K562 (cell line): ENCODE measurements around the gene PMM1. TPM values are rescaled to one million over a fixed set of nuclear protein-coding genes. Genes with fewer than 3 reads are reported as not detected.

Source experiments
- ARID2 ChIP-seq: fragments of 450-650 bp; IDR thresholded peaks from 2 replicates; pipeline ENCODE4 v1.6.1; 2017; ENCODE audit warnings: antibody characterized with exemption, mild to moderate bottlenecking
- BCLAF1 ChIP-seq, 2 experiments: fragments of 450-650 bp in 1 of 2; IDR thresholded peaks; 2 replicates each; pipeline ENCODE4 v1.6.1; 2011 to 2017; ENCODE audit warnings: low read depth in 2 of 2, antibody characterized with exemption in 1 of 2, borderline replicate concordance in 1 of 2, low read length in 1 of 2, mild to moderate bottlenecking in 1 of 2, mixed read lengths in 1 of 2; ENCODE audit not compliant: control insufficient read depth in 1 of 2
- ILF3 ChIP-seq: fragments of 450-650 bp; IDR thresholded peaks from 2 replicates; pipeline ENCODE4 v1.6.1; 2018; ENCODE audit warnings: antibody characterized with exemption, mild to moderate bottlenecking, moderate library complexity, borderline replicate concordance
- KHSRP ChIP-seq: fragments of 450-650 bp; IDR thresholded peaks from 2 replicates; pipeline ENCODE4 v1.6.1; 2017
- NCOA1 ChIP-seq: fragments of 450-650 bp; IDR thresholded peaks from 2 replicates; pipeline ENCODE4 v1.6.1; 2016; ENCODE audit warnings: low read depth
- NFIX ChIP-seq: fragments of 250-450 bp; sonication (Bioruptor Pico); IDR thresholded peaks from 2 replicates; pipeline ENCODE4 v1.4.0; 2020; ENCODE audit warnings: low read depth, mild to moderate bottlenecking, moderate library complexity
- PPARD ChIP-seq: fragments of 250-450 bp; sonication (Bioruptor Pico); IDR thresholded peaks from 2 replicates; pipeline ENCODE4 v1.8.0; 2022; ENCODE audit warnings: inconsistent platforms, mild to moderate bottlenecking, moderate library complexity
- SNAPC5 ChIP-seq: fragments of 250-450 bp; sonication (Bioruptor Pico); IDR thresholded peaks from 2 replicates; pipeline ENCODE4 v1.8.0; 2021; ENCODE audit warnings: moderate library complexity, mild to moderate bottlenecking, inconsistent platforms
- TCF7L2 ChIP-seq: fragments of 150-350 bp; IDR thresholded peaks from 2 replicates; pipeline ENCODE4 v1.6.1; 2016; ENCODE audit warnings: low read depth, mild to moderate bottlenecking, low read length, moderate library complexity
- ZFP30 ChIP-seq: fragments of 250-450 bp; sonication (Bioruptor Pico); IDR thresholded peaks from 2 replicates; pipeline ENCODE4 v1.8.0; 2022; ENCODE audit warnings: moderate library complexity, mild to moderate bottlenecking, inconsistent platforms, borderline replicate concordance
- ZNF408 ChIP-seq: fragments of 250-450 bp; sonication (Bioruptor Pico); IDR thresholded peaks from 2 replicates; pipeline ENCODE4 v1.4.0; 2020; ENCODE audit warnings: low read depth, mild to moderate bottlenecking, moderate library complexity
- polyA plus RNA-seq, 8 experiments: library from polyadenylated mRNA; depleted of rRNA in 4 of 8; stranded (reverse) in 5 of 8; unstranded in 3 of 8; fragments of >200 nt; fragmentation: Nextera tagmentation in 2 of 8; fragmentation: Illumina TruSeq in 1 of 8; extraction: Ambion mirVana in 2 of 8; extraction: Trizol in 1 of 8; gene quantifications; 2 replicates each; pipeline versions ENCODE4 v1.2.1 to v1.2.3, GENCODE V29; 2011 to 2014; ENCODE audit warnings: inconsistent platforms in 1 of 8, missing spikeins in 1 of 8
- total RNA-seq, 7 experiments: library from RNA; depleted of rRNA in 6 of 7; stranded (reverse); fragments of >200 nt in 6 of 7; fragmentation: Illumina TruSeq in 2 of 7; extraction: Trizol in 2 of 7; gene quantifications; 2 replicates each; pipeline versions ENCODE4 v1.2.1 to v1.2.3, GENCODE V29; 2011 to 2021; ENCODE audit warnings: low replicate concordance in 1 of 7
- TF ChIP-seq, protein P1 (sequence below): fragments of 250-450 bp; sonication (Bioruptor Pico); IDR thresholded peaks from 2 replicates; pipeline ENCODE4 v1.5.0; 2021; ENCODE audit warnings: mild to moderate bottlenecking, borderline replicate concordance
- TF ChIP-seq, protein P2 (sequence below): fragments of 250-450 bp; sonication (Bioruptor Pico); IDR thresholded peaks from 2 replicates; pipeline ENCODE4 v1.5.0; 2020; ENCODE audit warnings: mild to moderate bottlenecking, borderline replicate concordance

PMM1 gene
- total and polyA plus RNA-seq, 9 of the 15 experiments (the other 6 are each of a cell fraction or from before 2014, with no cell fraction given) = 10.2 to 31.7 (median 20.3) TPM

GRCh38 chr22:41576877-41577276 lies 12.8 kb downstream of the PMM1 start (continued):
- TF ChIP-seq, protein P1, sequence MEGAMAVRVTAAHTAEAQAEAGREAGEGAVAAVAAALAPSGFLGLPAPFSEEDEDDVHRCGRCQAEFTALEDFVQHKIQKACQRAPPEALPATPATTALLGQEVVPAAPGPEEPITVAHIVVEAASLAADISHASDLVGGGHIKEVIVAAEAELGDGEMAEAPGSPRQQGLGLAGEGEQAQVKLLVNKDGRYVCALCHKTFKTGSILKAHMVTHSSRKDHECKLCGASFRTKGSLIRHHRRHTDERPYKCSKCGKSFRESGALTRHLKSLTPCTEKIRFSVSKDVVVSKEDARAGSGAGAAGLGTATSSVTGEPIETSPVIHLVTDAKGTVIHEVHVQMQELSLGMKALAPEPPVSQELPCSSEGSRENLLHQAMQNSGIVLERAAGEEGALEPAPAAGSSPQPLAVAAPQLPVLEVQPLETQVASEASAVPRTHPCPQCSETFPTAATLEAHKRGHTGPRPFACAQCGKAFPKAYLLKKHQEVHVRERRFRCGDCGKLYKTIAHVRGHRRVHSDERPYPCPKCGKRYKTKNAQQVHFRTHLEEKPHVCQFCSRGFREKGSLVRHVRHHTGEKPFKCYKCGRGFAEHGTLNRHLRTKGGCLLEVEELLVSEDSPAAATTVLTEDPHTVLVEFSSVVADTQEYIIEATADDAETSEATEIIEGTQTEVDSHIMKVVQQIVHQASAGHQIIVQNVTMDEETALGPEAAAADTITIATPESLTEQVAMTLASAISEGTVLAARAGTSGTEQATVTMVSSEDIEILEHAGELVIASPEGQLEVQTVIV = no peak
- TF ChIP-seq ILF3 = no peak
- no peak for TF ChIP-seq KHSRP
- TF ChIP-seq BCLAF1 (IDR thresholded peaks at IDR 0.05; ENCODE audit: borderline replicate concordance in 1 of 2, control insufficient read depth in 1 of 2, low read depth in 2 of 2, low read length in 1 of 2) = no peak
- TF ChIP-seq PPARD (CRISPR knock-in tag) = no peak
- no peak for TF ChIP-seq SNAPC5 (CRISPR knock-in tag)
- no peak for TF ChIP-seq NFIX (CRISPR knock-in tag)
- no peak for TF ChIP-seq NCOA1
- TF ChIP-seq, protein P2, sequence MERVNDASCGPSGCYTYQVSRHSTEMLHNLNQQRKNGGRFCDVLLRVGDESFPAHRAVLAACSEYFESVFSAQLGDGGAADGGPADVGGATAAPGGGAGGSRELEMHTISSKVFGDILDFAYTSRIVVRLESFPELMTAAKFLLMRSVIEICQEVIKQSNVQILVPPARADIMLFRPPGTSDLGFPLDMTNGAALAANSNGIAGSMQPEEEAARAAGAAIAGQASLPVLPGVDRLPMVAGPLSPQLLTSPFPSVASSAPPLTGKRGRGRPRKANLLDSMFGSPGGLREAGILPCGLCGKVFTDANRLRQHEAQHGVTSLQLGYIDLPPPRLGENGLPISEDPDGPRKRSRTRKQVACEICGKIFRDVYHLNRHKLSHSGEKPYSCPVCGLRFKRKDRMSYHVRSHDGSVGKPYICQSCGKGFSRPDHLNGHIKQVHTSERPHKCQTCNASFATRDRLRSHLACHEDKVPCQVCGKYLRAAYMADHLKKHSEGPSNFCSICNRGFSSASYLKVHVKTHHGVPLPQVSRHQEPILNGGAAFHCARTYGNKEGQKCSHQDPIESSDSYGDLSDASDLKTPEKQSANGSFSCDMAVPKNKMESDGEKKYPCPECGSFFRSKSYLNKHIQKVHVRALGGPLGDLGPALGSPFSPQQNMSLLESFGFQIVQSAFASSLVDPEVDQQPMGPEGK (CRISPR knock-in tag) = no peak
- no peak for TF ChIP-seq TCF7L2
- peak; percentile 52; the same call in 1 of the 2 replicates for TF ChIP-seq ARID2
- TF ChIP-seq ZNF408 (CRISPR knock-in tag) = no peak
- TF ChIP-seq ZFP30 = no peak
